GM19351 (cell line): Measurements from ENCODE around the gene AKAP5.
"Not testable (repeated sequence)": the region's sequence is repeated elsewhere in the genome, so short reads cannot be mapped to it uniquely, and the experiment has no call there.

Experiments used
- ATAC-seq: cut with Tn5 transposase; IDR thresholded peaks from one replicate; pipeline ENCODE4 v1.9.1; 2021; ENCODE audit warnings: mild to moderate bottlenecking, moderate library complexity; ENCODE audit not compliant: unreplicated experiment

The AKAP5 gene

DNA sequence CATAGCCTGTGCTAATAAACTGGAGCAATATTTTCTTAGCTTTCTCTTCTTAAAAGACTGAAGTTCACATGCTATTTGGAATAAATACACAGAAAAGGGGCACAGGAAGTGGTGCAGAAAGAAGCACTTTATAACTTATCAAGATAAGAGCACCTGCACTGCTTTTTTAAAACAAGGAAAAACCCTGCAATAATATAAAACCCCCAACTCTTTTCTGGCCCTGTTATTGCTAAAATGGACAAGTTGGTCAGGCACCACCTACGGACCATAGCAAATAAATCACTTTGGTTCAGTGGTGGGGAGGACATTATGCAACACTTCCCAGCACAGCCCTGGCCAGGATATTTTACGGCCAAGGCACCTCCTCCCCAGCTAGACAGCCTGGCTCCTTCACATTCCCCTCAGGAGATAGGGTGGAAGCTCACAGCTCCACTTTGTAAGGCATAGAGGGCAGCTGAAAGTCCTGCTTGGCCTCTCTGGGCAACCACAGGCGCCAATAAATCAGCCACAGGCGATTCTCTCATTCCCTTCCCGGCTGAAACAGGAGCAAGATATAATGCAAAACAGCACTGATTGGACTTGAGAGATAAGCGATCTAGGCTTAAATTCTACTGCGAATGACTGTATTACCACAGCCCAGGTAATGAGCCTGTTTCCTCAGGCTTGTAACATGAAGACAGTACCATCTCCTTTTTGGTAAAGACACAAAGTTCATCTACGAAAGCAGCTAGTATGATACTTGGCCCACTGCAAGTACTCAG, 36.3 kb downstream of the AKAP5 start:
- no peak for ATAC-seq

DNA sequence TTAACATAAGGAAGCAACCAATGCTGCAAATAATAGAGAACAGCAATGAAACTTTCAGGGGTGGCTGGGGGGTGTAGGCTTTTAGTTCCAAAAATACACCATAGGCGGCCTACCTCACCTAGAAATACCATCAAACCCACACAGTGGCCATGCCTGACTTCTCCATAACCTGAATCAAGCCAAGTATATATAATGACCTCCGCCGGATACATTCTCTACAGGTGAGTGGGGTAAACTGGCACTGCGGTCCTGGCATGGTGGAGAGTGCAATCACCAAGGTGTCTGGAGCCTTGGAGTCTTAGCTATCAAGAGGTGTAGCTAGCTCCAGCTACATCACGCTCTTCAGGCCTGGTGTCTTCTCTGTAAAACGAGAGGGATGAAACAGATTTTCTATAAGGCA, 37.2 kb downstream of the AKAP5 start:
- ATAC-seq, result no peak

DNA sequence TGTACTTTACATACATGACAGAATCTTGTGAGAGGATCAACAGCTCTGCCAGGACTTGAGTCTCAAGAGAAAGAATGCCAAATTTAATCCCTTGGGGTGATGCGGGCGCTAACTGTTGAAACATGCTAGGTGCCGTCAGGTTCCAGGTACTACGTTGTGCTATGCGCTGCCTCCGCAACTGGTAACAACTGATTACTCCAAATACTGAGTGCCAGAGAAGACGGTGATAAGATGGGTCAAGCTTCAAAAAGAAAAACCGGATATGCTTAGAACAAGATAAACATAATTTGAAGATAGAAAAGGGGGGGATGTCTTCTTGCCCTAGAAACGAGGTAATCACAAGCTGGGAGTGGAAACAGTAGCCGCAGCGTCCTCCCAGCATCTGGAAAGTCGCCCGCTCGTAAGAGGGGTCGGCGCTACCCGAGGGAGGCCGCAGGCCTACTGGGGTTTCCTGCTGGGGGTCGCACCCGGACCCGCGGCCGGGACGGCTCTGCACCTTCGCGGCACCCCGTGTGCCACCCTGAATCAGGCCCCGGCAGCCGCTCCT, 37.7 kb downstream of the AKAP5 start:
- no peak for ATAC-seq

DNA sequence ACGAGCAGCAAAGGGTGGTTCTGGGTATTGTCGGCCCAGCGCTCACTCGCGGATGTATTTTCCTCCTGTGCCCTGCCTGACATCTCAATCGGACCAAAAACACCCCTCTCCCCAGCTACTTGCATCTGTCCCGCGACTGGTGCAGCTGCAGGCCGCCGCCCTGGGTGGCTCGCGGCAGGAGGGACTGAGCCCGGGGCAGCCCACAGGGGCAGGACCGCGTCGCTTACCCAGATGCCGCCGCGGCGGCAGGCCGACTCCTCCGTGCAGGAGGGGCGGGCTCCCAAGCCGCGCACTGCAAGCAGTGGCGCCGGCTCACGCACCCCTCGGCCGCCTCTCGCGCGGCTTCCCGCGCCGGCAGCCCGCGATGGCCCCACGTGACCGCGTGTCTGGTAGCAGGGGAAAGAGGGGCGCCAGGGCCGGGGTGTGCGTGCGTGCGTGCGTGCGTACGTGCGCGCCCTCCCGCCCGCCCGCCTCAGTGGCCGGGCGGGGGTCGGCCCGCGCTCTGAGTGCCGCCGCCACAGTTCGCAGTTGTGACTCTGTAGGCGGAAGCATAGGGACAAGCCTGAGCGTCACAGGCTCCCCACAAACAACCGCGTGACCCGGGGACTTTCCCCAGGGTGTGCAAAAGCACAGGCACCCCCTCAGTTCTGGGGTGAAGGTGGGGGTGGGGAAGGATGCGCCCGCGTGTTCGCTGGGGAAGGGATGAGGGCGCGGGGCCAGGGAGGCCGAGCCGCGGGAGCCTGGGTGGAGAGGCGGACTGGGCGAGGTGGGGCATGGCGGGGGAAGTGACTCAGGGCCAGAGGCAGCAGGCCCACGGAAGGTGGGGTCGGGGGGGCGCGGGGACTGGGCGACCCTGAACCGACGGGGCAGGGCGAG, 38.4 kb downstream of the AKAP5 start, which contains the start of gene ZBTB25:
TSS of gene ZBTB25 (minus strand) at position 405 of the 876 bp plus-strand sequence. CDS start 13,305 bp downstream, outside the sequence.
- ATAC-seq, result peak; percentile 57

DNA sequence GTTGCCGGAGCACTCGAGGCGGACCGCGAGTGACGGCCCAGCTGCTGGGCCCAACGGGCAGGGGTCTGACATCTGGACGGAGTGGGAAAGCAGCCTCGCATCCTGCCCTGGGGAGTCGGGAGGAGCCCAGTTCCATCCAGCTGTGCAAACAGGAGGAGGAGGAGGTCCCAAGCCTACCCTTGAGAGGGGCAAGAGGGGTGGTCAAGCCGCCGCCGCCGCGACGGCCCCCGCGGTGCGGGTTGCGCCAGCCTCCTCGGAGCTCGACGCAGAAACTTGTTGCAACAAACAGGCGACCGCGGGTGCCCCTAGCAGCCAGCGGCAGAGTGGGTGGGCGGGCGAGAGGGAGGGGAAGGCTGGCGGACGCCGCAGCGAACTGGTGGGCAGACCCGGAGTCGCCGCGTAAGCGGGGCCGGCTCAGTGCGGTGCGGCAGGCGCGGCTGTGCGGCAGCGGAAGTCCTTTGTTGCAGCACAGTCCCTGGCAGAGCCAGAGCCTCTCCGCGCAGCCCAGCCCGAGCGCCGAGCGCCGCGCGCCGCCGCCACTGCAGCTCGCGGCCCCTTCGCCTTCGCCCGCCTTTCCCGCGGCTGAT, 39.1 kb downstream of the AKAP5 start, which contains the start of gene ZBTB1:
TSS of gene ZBTB1 (plus strand) at position 461 of the 587 bp plus-strand sequence. CDS start 16,735 bp downstream, outside the sequence.
- peak; percentile 18 for ATAC-seq

DNA sequence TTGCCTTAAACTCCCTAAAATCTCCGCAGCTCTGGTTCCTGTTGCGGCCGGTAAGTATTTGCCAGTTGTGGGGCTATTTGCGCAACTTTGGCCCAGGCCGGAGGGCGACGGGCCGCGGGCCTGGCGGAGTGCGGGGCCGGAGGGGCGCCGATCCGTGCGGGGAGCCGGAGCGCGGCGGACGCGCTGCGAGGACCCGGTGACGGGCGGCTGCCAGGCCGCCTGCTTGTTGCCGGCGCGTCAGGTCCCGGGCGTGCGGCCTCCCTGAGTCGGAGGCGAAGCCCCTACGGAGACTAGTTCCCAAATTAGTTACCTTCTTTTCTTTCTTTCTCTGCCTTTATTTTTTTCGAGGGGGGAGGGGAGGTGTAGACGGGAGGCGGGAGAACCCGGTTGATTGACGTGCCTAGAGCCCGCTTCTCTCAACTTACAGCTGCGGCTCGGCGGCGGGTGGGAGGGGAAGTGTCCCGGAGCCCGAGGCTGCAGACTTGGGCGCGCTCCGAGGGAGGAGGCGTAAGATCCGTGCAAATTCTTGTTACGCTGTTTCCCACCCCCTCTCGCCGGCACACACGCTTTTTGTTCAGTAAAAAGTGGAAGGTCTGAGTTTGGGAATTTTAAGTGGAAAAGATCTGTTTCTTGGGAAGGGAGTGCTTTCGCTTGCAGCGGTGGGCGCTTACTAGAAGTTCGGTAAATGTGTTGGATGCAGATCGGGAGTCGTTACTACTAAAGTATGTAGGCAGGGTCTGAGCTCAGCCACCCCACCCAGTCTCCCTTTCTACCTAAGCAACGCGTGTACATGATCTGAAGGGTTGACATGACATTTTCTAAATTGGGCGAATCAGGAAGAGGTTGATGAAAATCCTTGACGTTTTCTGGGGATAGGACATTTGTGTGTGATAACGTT, 39.8 kb downstream of the AKAP5 start:
- peak; percentile 17 for ATAC-seq

DNA sequence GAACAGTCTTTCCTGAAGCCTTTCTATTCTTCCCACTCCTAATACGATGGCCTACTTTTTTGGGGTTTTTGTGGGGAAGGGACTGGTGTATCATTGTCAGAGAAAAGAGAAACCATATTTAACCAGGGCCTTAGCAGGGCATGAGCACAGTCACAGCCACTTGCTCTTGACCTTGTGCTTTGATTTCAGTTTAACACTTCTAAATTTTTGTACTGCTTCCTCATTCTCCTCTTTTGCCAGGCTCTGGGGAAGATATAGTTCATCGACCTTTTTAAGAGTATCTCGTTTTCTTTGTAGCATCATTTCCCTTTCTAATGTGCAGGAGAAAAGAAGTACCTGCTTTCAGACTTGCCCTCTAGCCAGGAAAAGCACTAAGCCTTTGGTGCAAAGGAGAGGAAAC, 41.4 kb downstream of the AKAP5 start:
- no peak for ATAC-seq

DNA sequence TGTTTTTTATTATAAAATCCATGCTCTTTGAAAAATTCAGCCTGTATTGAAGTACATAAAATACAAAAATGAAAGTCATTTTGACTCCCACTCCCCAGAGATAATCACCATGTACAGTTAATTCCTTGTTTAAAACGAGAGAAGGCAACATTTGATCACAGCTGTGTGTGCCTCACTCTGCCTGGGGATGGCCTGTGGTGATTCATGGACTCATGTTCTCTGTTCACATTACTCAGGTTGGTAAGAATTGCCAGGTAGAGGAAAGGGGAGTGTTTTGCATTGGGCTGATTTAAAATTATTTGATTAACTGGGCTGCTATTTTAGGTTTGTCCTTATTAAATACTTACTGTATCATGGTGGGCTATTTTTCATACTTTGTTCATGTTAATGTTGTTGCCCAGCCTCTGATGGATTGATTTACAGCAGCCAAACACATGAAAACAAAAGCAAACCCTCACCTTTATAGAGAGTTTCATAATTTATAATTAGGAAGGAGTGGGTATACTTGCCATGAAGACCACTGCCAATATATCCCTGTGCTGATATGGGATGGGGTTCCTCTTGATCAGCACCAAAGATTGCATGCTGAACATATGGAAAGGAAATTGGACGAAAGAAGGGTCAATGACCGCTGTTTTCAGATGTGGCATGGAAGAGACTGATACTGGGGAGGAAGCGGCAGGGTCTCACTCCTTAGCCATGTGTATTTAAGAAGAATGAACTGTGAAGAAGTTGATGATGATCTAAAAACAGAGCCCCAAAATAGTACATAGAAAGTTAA, 42.3 kb downstream of the AKAP5 start:
- no peak for ATAC-seq

DNA sequence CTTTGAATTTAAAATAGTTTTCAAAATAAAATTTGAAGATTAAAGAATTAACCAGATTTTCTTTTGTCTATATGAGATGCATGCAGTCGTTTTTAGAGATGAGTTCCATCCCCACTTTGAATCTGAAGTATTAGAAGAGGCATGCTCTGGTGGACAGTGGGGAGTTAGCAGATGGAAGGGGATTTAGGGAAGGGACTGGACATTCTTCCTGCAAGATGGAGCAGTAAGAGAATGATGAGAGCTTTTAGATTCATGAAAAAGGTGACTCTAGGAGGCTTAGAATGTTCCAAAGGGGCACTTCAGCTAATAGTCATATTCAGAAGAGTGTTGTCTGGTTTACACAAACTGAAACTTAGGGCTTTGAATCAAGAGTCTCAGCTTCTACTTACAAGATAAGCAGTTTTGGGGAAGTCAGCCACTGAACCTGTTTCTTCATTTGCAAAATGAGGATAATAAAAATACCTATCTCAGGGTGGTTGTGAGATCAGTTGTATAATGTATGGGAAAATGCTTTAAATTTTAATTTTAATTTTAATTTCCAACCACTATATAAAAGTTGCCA, 43.0 kb downstream of the AKAP5 start:
- ATAC-seq, result no peak

DNA sequence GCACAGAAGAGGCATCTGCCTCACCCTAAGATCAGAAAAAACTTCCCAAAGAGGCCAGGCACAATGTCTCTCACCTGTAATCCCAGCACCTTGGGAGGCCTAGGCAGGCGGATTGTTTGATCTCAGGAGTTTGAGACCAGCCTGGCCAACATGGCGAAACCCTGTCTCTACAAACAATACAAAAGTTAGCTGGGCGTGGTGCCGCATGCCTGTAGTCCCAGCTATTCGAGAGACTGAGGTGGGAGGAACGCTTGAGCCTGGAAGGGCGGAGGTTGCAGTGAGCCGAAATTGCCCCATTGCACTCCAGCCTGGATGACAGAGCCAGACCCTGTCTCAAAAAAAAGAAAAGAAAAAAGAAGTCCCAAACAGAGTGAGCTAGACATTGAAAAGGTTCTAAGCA, 43.7 kb downstream of the AKAP5 start:
- no peak for ATAC-seq

DNA sequence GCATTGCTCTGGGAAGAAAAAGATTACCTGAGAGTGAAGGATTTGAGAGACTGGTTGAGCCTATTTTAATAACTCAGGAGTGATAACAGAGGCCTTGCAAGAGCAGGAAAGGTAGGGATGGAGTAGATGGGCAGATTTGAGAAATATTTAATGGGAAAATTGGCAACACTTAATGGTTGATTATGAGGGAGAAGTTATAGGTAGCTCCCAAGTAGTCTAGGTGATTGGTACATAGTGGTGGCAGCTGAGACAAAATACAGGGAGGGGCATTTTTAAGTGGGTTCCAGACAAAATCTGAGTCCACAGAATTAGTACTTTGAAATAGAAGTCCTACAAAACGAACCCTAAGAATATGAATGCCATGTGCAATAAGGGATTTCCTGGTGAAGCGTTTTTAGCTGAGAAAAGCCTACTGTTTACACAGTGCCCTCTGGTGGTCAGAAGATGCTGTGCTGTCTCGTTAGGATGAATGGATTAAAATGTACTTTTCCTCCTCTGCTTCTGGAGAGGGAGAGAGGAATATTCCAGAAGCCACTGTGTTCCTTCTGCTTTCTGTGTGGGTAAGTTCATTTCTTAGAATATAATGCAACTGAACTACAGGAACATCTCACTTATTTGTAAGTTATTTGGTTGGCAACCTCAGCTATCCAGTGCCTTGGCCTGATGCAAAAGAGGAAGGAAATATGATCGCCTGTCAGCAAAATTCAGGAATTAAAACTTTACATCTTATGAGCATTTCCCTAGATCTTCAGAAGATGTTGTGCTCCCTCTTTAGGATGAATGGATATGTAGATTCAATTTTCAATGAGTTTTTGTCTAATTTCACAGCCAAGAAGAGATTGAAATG, 45.7 kb downstream of the AKAP5 start:
- no peak for ATAC-seq

DNA sequence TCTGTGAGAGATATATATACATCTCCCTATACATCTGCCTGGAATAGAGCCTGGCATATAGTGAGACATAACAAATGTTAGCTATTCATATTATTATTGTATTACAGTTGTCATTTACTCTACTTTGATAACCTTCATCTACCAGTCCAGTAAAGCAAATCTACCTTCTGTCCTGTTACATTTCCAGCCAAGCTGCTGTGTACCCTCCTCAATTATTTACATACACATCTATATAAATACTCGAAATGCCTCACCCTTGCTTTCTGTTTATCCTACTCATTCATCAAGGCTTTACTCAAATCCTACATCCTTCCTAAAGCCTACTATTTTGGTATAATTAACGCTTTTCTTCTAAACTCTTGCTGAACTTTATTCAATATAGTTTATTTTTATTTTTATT, 48.0 kb downstream of the AKAP5 start:
- ATAC-seq, result no peak

DNA sequence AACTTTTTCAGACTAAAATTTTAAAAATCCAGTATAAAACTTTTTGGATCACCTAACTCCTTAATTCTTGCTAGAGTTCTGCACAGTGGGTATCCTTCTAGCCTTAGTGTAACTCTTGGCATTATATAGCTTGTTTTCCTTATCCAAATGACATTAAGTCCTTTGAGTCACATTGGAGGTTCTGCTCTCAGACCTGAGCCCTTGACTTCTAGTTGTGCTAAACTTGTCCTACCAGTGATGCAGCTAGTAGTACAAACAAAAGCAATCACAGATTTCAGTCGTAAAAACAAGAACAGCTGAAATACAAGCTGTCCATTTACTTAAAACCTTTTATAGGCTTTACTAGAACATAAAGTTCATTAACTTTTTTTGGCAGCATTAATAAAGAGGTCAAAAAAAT, 49.8 kb downstream of the AKAP5 start:
- no peak for ATAC-seq

DNA sequence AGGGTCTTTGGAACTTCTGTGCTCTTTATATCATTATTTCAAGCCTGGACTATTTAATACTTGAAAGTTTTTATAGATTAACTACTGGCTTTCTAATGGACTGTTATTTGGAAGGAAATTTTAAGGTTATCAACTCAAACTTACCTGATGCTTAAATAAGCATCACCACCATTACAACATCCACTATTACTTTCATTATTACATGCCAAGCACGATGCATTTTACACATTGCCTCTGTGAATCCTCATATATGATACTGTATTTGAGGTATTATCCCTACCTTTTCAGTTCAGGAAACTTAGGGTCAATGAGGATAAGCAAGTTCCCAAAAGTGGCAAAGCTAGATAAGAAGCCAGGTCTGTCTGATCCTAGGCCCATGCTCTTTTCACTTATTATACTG, 51.7 kb downstream of the AKAP5 start:
- ATAC-seq, result no peak

DNA sequence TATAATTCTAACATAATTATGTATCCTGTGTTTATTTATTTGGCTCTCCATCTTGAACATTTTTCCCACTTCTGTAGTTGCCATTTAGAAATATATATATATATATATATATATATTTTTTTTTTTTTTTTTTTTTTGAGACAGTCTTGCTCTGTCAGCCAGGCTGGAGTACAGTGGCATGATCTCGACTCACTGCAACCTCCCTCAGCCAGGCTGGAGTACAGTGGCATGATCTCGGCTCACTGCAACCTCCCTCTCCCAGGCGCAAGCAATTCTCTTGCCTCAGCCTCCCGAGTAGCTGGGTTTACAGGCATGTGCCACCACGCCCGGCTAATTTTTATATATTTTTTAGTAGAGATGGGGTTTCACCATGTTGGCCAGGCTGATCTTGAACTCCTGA, 52.4 kb downstream of the AKAP5 start:
- ATAC-seq, result not testable (repeated sequence)

DNA sequence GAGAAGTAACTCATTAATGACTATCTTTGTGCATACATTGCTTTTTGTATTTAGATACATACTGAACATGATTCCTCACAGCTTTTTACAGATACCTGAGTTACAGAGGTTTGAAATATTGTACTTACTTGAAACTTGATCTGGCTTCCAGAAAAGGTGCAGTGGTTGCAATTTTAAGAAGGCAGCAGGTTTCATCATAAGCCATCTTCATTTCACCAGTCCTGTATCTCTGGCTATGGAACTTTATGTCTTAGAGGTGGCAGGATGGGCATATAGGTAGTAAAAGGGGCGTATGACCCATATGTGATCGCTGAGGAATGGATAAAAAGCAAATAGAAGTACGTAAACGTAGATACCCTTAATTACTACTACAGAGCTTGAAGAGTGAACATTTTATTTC, 52.9 kb downstream of the AKAP5 start:
- no peak for ATAC-seq

DNA sequence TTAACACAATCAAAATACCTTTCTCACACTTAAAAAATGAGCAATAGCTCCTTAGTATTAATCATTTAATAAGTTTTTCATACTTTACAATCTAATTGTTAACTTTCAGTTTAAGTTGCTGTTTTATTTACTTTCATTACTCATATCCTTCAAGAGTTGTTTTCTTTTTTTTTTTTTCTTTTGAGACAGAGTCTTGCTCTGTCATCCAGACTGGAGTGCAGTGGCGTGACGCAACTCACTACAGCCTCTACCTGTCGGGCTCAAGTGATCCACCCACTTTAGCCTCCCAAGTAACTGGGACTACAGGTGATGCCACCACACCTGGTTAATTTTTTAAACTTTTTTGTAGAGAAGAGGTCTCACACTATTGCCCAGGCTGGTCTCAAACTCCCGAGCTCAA, 55.4 kb downstream of the AKAP5 start:
- ATAC-seq, result no peak
